HG02885 (cell line): ENCODE measurements around the gene NOL12.
"Not testable (repeated sequence)": the region's sequence is repeated elsewhere in the genome, so short reads cannot be mapped to it uniquely, and the experiment has no call there.

Experiments used
- ATAC-seq: cut with Tn5 transposase; IDR thresholded peaks from one replicate; pipeline ENCODE4 v1.9.1; 2021; ENCODE audit warnings: mild to moderate bottlenecking; ENCODE audit not compliant: unreplicated experiment, poor library complexity

The NOL12 gene

GRCh38 chr22:37678372-37678771, 7.8 kb upstream of the NOL12 start:
- ATAC-seq: no peak

DNA sequence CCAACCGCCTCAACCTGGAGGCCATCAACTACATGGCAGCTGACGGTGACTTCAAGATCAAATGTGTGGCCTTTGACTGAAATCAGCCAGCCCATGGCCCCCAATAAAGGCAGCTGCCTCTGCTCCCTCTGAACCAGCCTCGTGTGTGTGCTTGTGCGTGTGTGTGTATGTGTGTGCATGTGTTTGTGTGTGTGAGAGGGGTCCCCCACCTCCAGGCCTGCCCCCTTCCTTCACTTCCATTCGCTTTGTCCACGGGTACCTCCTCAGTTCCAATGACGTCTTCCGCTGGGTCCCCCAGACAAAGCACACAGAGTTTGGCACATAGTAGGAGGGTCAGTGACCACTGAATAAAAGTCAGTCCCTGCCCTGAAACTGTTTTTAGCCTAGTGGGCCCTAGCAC, 6.5 kb upstream of the NOL12 start:
- no peak for ATAC-seq

DNA sequence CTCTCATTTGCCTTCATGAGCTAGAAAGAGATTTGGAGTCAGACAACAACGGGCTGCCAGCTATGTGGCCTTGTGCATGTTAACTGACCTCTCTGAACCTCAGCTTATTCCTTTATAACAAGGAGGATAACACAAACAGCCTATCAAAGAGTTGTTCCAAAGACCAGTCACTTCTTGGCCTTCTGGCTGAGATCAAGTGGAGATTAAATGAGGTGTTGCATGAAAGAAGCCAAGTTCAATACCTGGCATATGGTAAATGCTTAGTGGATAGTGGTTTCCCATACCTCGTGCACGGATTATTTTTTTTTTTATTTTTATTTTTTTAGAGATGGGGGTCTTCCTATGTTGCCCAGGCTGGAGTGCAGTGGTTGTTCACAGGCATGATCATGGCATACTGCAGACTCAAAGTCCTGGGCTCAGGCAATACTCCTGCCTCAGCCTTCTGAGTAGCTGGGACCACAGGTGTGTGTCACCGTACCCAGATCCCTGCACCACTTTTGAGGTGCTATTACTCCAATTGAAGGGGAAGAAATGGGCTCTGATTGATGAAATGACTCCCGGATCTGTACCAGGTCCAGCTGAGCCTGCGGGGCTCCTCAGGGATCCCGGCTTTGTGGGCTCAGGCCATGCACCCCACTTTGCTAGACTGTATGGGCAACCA, 5.8 kb upstream of the NOL12 start:
- no peak for ATAC-seq

DNA sequence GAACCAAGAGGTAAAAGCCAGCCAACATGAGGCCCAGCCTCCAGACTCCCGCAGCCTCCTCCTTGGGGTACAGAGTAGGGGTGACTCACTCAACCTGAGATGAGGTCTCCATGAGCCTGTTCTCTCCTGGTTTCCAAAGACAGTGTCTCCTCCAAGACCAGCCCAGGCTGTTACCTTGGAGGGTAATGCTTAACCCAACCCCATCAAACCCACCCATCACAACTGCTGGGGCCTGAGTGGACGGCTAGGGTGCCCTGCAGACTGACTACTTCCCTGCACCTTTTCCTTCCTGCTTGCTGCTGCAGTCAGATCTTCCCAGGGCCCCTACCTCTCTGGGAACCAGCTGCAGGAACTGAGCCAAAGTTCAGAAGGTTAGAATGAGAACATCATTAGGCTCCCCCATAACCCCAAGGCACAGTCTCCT, 5.1 kb upstream of the NOL12 start:
- ATAC-seq: no peak

DNA sequence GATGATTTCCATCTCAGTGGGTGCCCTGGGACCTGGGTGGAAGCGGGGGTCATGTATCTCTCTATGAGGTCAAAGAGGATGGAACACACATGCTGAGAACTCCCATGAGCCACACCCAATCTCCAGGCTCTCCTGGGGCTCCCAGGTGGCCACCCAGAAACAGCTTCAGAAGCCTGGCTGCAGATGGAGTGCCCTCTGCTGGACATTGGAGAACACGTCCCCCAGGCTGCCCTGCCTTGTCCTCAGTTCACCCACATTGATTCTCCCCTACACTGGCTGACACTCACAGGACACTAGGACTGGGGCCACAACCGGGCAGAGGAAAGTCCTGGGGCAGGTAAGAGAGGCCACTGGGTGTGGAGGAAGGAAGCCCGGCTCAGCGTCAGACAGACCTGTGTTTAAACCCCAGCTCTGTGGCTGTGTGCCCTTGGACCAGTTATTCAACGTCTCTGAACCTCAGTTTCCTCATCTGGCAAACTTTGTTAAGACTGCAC, 4.5 kb upstream of the NOL12 start:
- ATAC-seq: no peak

- ATAC-seq: no peak
Observed at GRCh38 chr22:37684803-37685615, 1.1 kb upstream of the NOL12 start.

GRCh38 chr22:37690407-37690806, 4.3 kb downstream of the NOL12 start:
- ATAC-seq: no peak

GRCh38 chr22:37690901-37691504, 4.9 kb downstream of the NOL12 start:
- ATAC-seq: no peak

- no peak for ATAC-seq
Observed at GRCh38 chr22:37692627-37693285, 6.6 kb downstream of the NOL12 start.

- ATAC-seq: not testable (repeated sequence)
Observed at GRCh38 chr22:37694131-37694530, 8.0 kb downstream of the NOL12 start.

GRCh38 chr22:37696260-37696656, 10.1 kb downstream of the NOL12 start:
- ATAC-seq: not testable (repeated sequence)

DNA sequence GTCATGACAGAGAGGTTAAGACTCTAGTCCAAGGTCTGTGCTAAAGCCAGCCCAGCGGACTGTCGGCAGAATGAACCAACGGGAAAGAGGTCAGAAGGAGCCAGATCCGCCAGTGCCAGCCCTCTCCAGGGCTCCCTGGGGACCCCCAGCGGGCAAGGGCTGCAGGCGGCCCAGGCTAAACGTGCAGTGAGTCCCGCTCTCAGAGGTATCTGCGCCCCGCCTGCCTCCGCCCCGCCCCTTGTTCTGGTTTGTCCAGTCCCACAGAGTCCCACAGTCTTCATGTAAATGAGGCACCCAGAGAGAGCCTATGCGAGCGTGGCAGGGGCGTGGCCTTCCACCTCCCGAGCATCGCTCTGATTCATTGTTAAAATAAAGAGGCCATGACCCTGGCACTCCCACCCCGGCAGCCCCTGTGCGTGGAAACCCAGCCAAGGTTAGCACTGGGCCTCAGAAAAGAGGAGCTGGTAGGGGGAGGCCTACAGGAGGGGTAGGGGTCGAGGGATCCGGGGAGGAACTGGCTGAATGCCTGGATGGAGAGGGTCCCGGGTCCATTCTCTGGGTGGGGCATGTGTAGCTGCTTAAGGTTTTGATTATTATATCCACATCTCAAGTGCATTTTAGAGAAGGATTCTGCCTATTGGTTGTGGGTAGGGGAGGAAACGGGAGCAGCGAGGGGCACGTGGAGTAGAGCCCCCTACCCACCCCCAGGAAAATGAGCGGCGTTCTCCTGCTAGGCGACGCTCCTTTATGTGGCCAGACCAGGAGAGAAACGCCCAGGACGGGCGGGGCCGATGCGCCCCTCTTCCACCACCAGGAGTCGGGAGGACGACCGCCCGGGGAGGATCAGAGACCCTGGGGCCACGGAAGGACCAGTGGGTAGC, 10.8 kb downstream of the NOL12 start, which contains the start of gene TRIOBP:
Gene TRIOBP, plus strand, starts transcription at position 392 of the 881 bp plus-strand sequence. CDS start 4,318 bp downstream, outside the sequence.
- peak; percentile 53 for ATAC-seq

- ATAC-seq: no peak
Observed at GRCh38 chr22:37697538-37697835, 11.3 kb downstream of the NOL12 start.

DNA sequence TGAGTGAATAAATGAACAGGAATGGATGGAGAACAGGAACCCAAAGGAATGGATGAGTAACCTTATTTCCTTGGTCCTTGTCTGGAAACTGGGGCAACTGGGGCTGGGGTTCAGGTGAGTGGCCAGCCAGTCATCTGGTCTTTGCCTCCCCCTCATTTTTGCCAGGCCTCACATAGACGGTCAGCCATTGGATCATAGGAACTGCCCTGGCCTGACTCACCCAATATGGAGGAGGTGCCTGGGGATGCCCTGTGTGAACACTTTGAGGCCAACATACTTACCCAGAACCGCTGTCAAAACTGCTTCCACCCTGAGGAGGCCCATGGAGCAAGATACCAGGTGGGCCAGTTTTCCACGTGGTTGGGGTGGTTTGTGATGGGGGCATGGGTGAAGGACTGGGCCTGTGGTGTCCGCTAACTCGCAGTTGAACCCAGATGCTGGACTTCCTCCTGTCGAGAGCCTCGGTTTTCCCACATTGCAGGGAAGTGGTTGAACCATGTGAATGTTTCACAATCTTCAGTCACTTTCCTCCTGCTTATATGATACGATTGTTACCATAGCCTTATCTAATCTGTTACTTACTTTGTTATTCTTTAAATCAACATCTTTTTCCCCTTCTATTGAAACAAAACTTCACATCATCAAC, 15.1 kb downstream of the NOL12 start:
- ATAC-seq: no peak

DNA sequence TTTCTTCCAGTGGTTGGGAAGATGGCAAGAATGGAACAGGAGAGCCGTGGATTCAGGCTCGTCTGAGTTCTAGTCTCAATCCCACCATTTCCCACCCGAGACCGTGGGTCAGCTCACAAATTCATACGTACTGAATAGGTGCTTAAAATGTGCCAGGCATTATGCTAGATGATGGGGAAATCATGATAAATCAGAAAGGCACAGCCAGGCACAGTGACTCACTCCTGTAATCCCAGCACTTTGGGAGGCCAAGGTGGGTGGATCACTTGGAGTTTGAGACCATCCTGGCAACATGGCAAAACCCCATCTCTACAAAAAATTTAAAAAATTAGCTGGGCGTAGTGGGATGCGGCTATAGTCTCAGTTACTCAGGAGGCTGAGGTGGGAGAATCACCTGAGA, 17.8 kb downstream of the NOL12 start:
- ATAC-seq: no peak

DNA sequence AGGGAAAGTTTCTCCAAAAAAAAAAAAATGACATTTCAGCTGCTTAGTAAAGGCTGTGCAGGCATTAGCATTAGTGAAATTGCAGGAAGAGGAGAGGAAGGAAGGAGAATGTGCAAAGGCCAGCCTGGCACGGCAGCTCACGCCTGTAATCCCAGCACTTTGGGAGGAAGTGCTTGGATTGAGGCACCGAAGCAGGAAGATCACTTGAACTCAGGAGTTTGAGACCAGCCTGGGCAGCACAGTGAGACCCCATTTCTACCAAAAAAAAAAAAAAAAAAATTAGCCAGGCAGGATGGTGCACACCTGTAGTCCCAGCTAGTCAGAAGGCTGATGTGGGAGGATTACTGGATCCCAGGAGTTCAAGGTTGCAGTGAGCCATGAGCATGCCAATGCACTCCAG, 18.5 kb downstream of the NOL12 start:
- ATAC-seq: no peak

DNA sequence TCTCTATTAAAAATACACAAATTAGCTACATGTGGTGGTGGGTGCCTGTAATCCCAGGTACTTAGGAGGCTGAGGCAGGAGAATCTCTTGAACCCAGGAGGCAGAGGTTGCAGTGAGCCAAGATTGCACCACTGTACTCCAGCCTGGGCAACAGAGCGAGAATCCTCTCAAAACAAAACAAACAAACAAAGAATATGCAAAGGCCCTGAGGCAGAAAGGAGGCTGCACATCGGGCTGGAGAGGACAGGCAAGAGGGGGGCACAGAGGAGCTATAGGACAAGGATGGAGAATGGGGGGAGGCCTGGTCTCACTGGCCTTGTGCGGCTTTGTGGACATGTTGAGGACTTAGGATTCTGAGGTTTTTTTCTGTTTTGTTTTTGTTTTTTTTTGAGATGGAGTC, 19.1 kb downstream of the NOL12 start:
- ATAC-seq: no peak

GRCh38 chr22:37708580-37709444, 22.7 kb downstream of the NOL12 start:
- no peak for ATAC-seq

GRCh38 chr22:37709445-37709765, 23.3 kb downstream of the NOL12 start:
- no peak for ATAC-seq
